Endometrium (tissue), 2 donors: ENCODE data around the gene TCAP.

Source experiments
- FAIRE-seq: peaks from 2 replicates; lab custom pipeline; 2012; peaks lifted over from hg19 to GRCh38; lab: Jason Lieb, UNC
- donor health status: control.
- donor health status: control.

TCAP gene

GRCh38 chr17:39629494-39629880 lies 35.7 kb upstream of the TCAP start:
- FAIRE-seq, result no peak

GRCh38 chr17:39629898-39630297 lies 35.3 kb upstream of the TCAP start:
- no peak for FAIRE-seq

GRCh38 chr17:39631403-39631802 lies 33.7 kb upstream of the TCAP start:
- no peak for FAIRE-seq

GRCh38 chr17:39632153-39632941 lies 32.8 kb upstream of the TCAP start:
- FAIRE-seq, result no peak

- no peak for FAIRE-seq
Measured at GRCh38 chr17:39633570-39634183, 31.5 kb upstream of the TCAP start.

GRCh38 chr17:39634384-39634871 lies 30.7 kb upstream of the TCAP start:
- FAIRE-seq, result no peak

- FAIRE-seq, result no peak
Measured at GRCh38 chr17:39635614-39636176, 29.5 kb upstream of the TCAP start.

- FAIRE-seq, result no peak
Measured at GRCh38 chr17:39636587-39636926, 28.6 kb upstream of the TCAP start.

- no peak for FAIRE-seq
Measured at GRCh38 chr17:39636927-39637736, 28.0 kb upstream of the TCAP start, which contains the start of gene STARD3. Gene STARD3, plus strand, starts transcription at chr17:39637144. Its CDS starts 16,388 bp downstream, at chr17:39653532.

- FAIRE-seq, result no peak
Measured at GRCh38 chr17:39638317-39638716, 26.8 kb upstream of the TCAP start.

GRCh38 chr17:39639043-39639442 lies 26.1 kb upstream of the TCAP start:
- FAIRE-seq, result no peak

GRCh38 chr17:39639566-39640458 lies 25.3 kb upstream of the TCAP start:
- FAIRE-seq, result no peak

GRCh38 chr17:39640591-39641031 lies 24.5 kb upstream of the TCAP start:
- no peak for FAIRE-seq

- no peak for FAIRE-seq
Measured at GRCh38 chr17:39641097-39641496, 24.1 kb upstream of the TCAP start.

- no peak for FAIRE-seq
Measured at GRCh38 chr17:39641883-39642282, 23.3 kb upstream of the TCAP start.

GRCh38 chr17:39642291-39643074 lies 22.7 kb upstream of the TCAP start:
- FAIRE-seq, result no peak

GRCh38 chr17:39643271-39643670 lies 21.9 kb upstream of the TCAP start:
- FAIRE-seq, result no peak

GRCh38 chr17:39647256-39647655 lies 17.9 kb upstream of the TCAP start:
- no peak for FAIRE-seq

GRCh38 chr17:39648616-39649366 lies 16.4 kb upstream of the TCAP start:
- no peak for FAIRE-seq

- no peak for FAIRE-seq
Measured at GRCh38 chr17:39650121-39650579, 15.0 kb upstream of the TCAP start.
